ENCODE results near the gene VARS2.
"Not testable (repeated sequence)": the region's sequence is repeated elsewhere in the genome, so short reads cannot be mapped to it uniquely, and the experiment has no call there.

DNA sequence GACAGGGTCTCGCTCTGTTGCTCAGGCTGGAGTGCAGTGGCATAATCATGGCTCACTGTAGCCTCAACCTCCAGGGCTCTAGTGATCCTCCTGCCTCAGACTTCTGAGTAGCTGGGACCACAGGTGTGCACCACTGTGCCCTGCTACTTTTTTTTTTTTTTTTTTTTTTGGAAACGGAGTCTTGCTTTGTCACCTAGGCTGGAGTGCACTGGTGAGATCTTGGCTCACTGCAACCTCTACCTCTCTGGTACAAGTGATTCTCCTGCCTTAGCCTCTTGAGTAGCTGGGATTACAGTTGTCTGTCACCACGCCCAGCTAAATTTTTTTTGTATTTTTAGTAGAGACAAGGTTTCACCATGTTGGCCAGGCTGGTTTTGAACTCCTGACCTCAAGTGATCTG is 13.0 kb downstream of the VARS2 start:
- TF ChIP-seq, protein P1, sequence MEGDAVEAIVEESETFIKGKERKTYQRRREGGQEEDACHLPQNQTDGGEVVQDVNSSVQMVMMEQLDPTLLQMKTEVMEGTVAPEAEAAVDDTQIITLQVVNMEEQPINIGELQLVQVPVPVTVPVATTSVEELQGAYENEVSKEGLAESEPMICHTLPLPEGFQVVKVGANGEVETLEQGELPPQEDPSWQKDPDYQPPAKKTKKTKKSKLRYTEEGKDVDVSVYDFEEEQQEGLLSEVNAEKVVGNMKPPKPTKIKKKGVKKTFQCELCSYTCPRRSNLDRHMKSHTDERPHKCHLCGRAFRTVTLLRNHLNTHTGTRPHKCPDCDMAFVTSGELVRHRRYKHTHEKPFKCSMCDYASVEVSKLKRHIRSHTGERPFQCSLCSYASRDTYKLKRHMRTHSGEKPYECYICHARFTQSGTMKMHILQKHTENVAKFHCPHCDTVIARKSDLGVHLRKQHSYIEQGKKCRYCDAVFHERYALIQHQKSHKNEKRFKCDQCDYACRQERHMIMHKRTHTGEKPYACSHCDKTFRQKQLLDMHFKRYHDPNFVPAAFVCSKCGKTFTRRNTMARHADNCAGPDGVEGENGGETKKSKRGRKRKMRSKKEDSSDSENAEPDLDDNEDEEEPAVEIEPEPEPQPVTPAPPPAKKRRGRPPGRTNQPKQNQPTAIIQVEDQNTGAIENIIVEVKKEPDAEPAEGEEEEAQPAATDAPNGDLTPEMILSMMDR (IDR thresholded peaks at IDR 0.05) = not testable (repeated sequence)
- not testable (repeated sequence) for TF ChIP-seq POLR2AphosphoS5, POLR2A (IDR thresholded peaks at IDR 0.05)
